MM.1S (cell line): Measurements from ENCODE around the gene RSRC1.
"Not testable (repeated sequence)": the region's sequence is repeated elsewhere in the genome, so short reads cannot be mapped to it uniquely, and the experiment has no call there.

ENCODE experiments used
- DNase-seq: peaks from one replicate; pipeline ENCODE4 v3.0.0-alpha.2; 2015
- H2AFZ ChIP-seq: fragments of 300-600 bp; sonication (generic); 2 replicates; pipeline ENCODE4 v1.6.0; 2016; ENCODE audit warnings: antibody characterized with exemption, low read length
- H3F3A ChIP-seq: fragments of 300-600 bp; sonication (generic); 2 replicates; pipeline ENCODE4 v1.6.1; 2016; ENCODE audit warnings: mild to moderate bottlenecking, antibody characterized with exemption, low read length, moderate library complexity, mixed read lengths; ENCODE audit not compliant: insufficient read depth
- H3K27ac ChIP-seq: fragments of 300-600 bp; sonication (generic); 2 replicates; pipeline ENCODE4 v1.5.1; 2016; ENCODE audit warnings: mild to moderate bottlenecking, low read length
- H3K27me3 ChIP-seq: fragments of 300-600 bp; sonication (generic); replicated peaks from 2 replicates; pipeline ENCODE4 v1.6.0; 2016; ENCODE audit warnings: low read length; ENCODE audit not compliant: insufficient read depth
- H3K36me3 ChIP-seq: fragments of 300-600 bp; sonication (generic); replicated peaks from 2 replicates; pipeline ENCODE4 v1.6.1; 2016; ENCODE audit warnings: mild to moderate bottlenecking, low read length, mixed read lengths; ENCODE audit not compliant: insufficient read depth
- H3K4me1 ChIP-seq: fragments of 300-600 bp; sonication (generic); 2 replicates; pipeline ENCODE4 v1.6.1; 2016; ENCODE audit warnings: low read length, mixed read lengths
- H3K4me2 ChIP-seq: fragments of 300-600 bp; sonication (generic); 2 replicates; pipeline ENCODE4 v1.6.0; 2016; ENCODE audit warnings: low read depth, low read length
- H3K4me3 ChIP-seq: fragments of 300-600 bp; sonication (generic); 2 replicates; pipeline ENCODE4 v1.5.1; 2016; ENCODE audit warnings: low read length, mixed read lengths
- H3K79me2 ChIP-seq: fragments of 300-600 bp; sonication (generic); 2 replicates; pipeline ENCODE4 v1.6.1; 2016; ENCODE audit warnings: mixed run types, low read length, mixed read lengths
- H3K9ac ChIP-seq: fragments of 300-600 bp; sonication (generic); 2 replicates; pipeline ENCODE4 v1.6.1; 2016; ENCODE audit warnings: low read length, mixed read lengths
- H3K9me2 ChIP-seq: fragments of 300-600 bp; sonication (generic); replicated peaks from 2 replicates; pipeline ENCODE4 v1.6.1; 2016; ENCODE audit warnings: mild to moderate bottlenecking, low read length, mixed read lengths; ENCODE audit not compliant: insufficient read depth
- H3K9me3 ChIP-seq: fragments of 300-600 bp; sonication (generic); replicated peaks from 2 replicates; pipeline ENCODE4 v1.6.1; 2016; ENCODE audit warnings: mild to moderate bottlenecking, low read length, mixed read lengths; ENCODE audit not compliant: insufficient read depth
- H4K20me1 ChIP-seq: fragments of 300-600 bp; sonication (generic); 2 replicates; pipeline ENCODE4 v1.6.1; 2016; ENCODE audit warnings: mild to moderate bottlenecking, low read length, moderate library complexity, mixed read lengths; ENCODE audit not compliant: insufficient read depth
- CTCF ChIP-seq: fragments of 300-600 bp; sonication (generic); IDR thresholded peaks from 2 replicates; pipeline ENCODE4 v1.5.1; 2016; ENCODE audit warnings: antibody characterized with exemption, low read length, mixed read lengths
- EZH2 ChIP-seq: fragments of 300-600 bp; sonication (generic); optimal IDR thresholded peaks from 2 replicates; pipeline ENCODE3; 2017; ENCODE audit warnings: low read depth, mild to moderate bottlenecking, antibody characterized with exemption, low read length, mixed read lengths
- EZH2phosphoT487 ChIP-seq: fragments of 300-600 bp; sonication (generic); IDR thresholded peaks from 2 replicates; pipeline ENCODE4 v1.6.1; 2018; ENCODE audit warnings: antibody characterized with exemption, low read length

RSRC1 gene

GRCh38 chr3:158492685-158493084, 382.8 kb downstream of the RSRC1 start:
- no peaks in the 10 kb centered on the region for H3K9me3 ChIP-seq
- H3F3A ChIP-seq: no peaks in the 10 kb centered on the region
- H3K27me3 ChIP-seq: no peaks in the 10 kb centered on the region
- H3K27ac ChIP-seq: no peak overlapping the region
- no peaks in the 10 kb centered on the region for H3K4me1 ChIP-seq
- no peak overlapping the region for H3K4me3 ChIP-seq
- H3K9ac ChIP-seq: no peak overlapping the region
- DNase-seq: no peak
- TF ChIP-seq CTCF: no peak
- no peak for TF ChIP-seq EZH2phosphoT487
- TF ChIP-seq EZH2: no peak
- H4K20me1 ChIP-seq: no peaks in the 10 kb centered on the region
- H3K9me2 ChIP-seq: no peaks in the 10 kb centered on the region
- H3K4me2 ChIP-seq: no peak overlapping the region
- no peaks in the 10 kb centered on the region for H3K79me2 ChIP-seq
- no peaks in the 10 kb centered on the region for H3K36me3 ChIP-seq
- H2AFZ ChIP-seq: no peak overlapping the region

- H3K4me1 ChIP-seq: no peaks in the 10 kb centered on the region
- H3F3A ChIP-seq: no peaks in the 10 kb centered on the region
- H3K27ac ChIP-seq: no peak overlapping the region
- H3K36me3 ChIP-seq: no peaks in the 10 kb centered on the region
- H2AFZ ChIP-seq: no peak overlapping the region
- H3K79me2 ChIP-seq: no peaks in the 10 kb centered on the region
- no peaks in the 10 kb centered on the region for H3K9me2 ChIP-seq
- no peak for TF ChIP-seq EZH2
- TF ChIP-seq EZH2phosphoT487: no peak
- no peak for TF ChIP-seq CTCF
- H3K4me3 ChIP-seq: no peak overlapping the region
- no peak overlapping the region for H3K9ac ChIP-seq
- no peak overlapping the region for H3K4me2 ChIP-seq
- H3K27me3 ChIP-seq: no peaks in the 10 kb centered on the region
- H4K20me1 ChIP-seq: no peaks in the 10 kb centered on the region
- no peak for DNase-seq
- no peaks in the 10 kb centered on the region for H3K9me3 ChIP-seq
Observed at GRCh38 chr3:158493931-158494330, 384.0 kb downstream of the RSRC1 start.

GRCh38 chr3:158494673-158495072, 384.8 kb downstream of the RSRC1 start:
- no peaks in the 10 kb centered on the region for H3K79me2 ChIP-seq
- H3K4me1 ChIP-seq: no peaks in the 10 kb centered on the region
- H3K36me3 ChIP-seq: no peaks in the 10 kb centered on the region
- H3K9ac ChIP-seq: no peak overlapping the region
- no peaks in the 10 kb centered on the region for H3F3A ChIP-seq
- no peak overlapping the region for H3K4me3 ChIP-seq
- H3K4me2 ChIP-seq: no peak overlapping the region
- no peak overlapping the region for H2AFZ ChIP-seq
- no peaks in the 10 kb centered on the region for H4K20me1 ChIP-seq
- H3K27ac ChIP-seq: no peak overlapping the region
- no peaks in the 10 kb centered on the region for H3K9me3 ChIP-seq
- no peak for TF ChIP-seq CTCF
- no peak for TF ChIP-seq EZH2phosphoT487
- no peak for TF ChIP-seq EZH2
- no peaks in the 10 kb centered on the region for H3K9me2 ChIP-seq
- H3K27me3 ChIP-seq: no peaks in the 10 kb centered on the region
- no peak for DNase-seq

GRCh38 chr3:158495398-158495902, 385.6 kb downstream of the RSRC1 start:
- not testable (repeated sequence) for H3K36me3 ChIP-seq, H3K4me1 ChIP-seq, H3K27ac ChIP-seq, H3K9me3 ChIP-seq, H3K9me2 ChIP-seq, H3K27me3 ChIP-seq, H2AFZ ChIP-seq, H3F3A ChIP-seq, H3K4me2 ChIP-seq, H3K4me3 ChIP-seq, H4K20me1 ChIP-seq, H3K9ac ChIP-seq, H3K79me2 ChIP-seq, DNase-seq
